BLaER1 (cell line): ENCODE data around the gene PCDHGA12.
"Not testable (repeated sequence)": the region's sequence is repeated elsewhere in the genome, so short reads cannot be mapped to it uniquely, and the experiment has no call there.

Experiments
- H3K27ac ChIP-seq: shearing (Covaris generic); formaldehyde crosslinking; 2 replicates; pipeline ENCODE4 v1.8.1; 2022
- H3K27me3 ChIP-seq: shearing (Covaris generic); formaldehyde crosslinking; 2 replicates; pipeline ENCODE4 v1.8.1; 2022
- H3K36me3 ChIP-seq: shearing (Covaris generic); formaldehyde crosslinking; 2 replicates; pipeline ENCODE4 v1.8.1; 2022
- H3K4me1 ChIP-seq: shearing (Covaris generic); formaldehyde crosslinking; 2 replicates; pipeline ENCODE4 v1.8.1; 2022
- H3K4me2 ChIP-seq: shearing (Covaris generic); formaldehyde crosslinking; 2 replicates; pipeline ENCODE4 v1.8.1; 2022
- H3K4me3 ChIP-seq: shearing (Covaris generic); formaldehyde crosslinking; 2 replicates; pipeline ENCODE4 v1.8.1; 2022
- H3K9ac ChIP-seq: shearing (Covaris generic); formaldehyde crosslinking; 2 replicates; pipeline ENCODE4 v1.8.1; 2022
- H3K9me3 ChIP-seq: shearing (Covaris generic); formaldehyde crosslinking; 2 replicates; pipeline ENCODE4 v1.8.1; 2022
- H4K20me1 ChIP-seq: shearing (Covaris generic); formaldehyde crosslinking; 2 replicates; pipeline ENCODE4 v1.8.1; 2022
- Cebpa-rat ChIP-seq: shearing (Covaris generic); IDR thresholded peaks from 2 replicates; pipeline ENCODE4 v1.8.1; 2022

Gene PCDHGA12

GRCh38 chr5:141409598-141410306 is 20.6 kb upstream of the PCDHGA12 start:
- no peak overlapping the region for H3K9ac ChIP-seq
- no peak overlapping the region for H3K4me2 ChIP-seq
- TF ChIP-seq Cebpa-rat = no peak
- H4K20me1 ChIP-seq = no peaks in the 10 kb centered on the region
- H3K36me3 ChIP-seq = no peaks in the 10 kb centered on the region
- H3K9me3 ChIP-seq = peaks cover 36% of the 10 kb centered on the region
- no peak overlapping the region for H3K27ac ChIP-seq
- H3K4me1 ChIP-seq = peaks cover 6% of the 10 kb centered on the region; the same call in 1 of the 2 replicates
- H3K4me3 ChIP-seq = no peak overlapping the region
- H3K27me3 ChIP-seq = peaks cover 18% of the 10 kb centered on the region

- H3K27me3 ChIP-seq = peaks cover 22% of the 10 kb centered on the region
- H3K4me1 ChIP-seq = peaks cover 19% of the 10 kb centered on the region
- no peaks in the 10 kb centered on the region for H3K36me3 ChIP-seq
- no peaks in the 10 kb centered on the region for H4K20me1 ChIP-seq
- H3K9ac ChIP-seq = no peak overlapping the region
- no peak for TF ChIP-seq Cebpa-rat
- H3K4me3 ChIP-seq = no peak overlapping the region
- no peak overlapping the region for H3K27ac ChIP-seq
- no peak overlapping the region for H3K4me2 ChIP-seq
- peaks cover 40% of the 10 kb centered on the region for H3K9me3 ChIP-seq
Measured at GRCh38 chr5:141411575-141411974, 18.7 kb upstream of the PCDHGA12 start.

- Histone ChIP-seq H3K27ac (no peak within 1 kb of the TSS), H3K36me3 (no peaks in the 10 kb centered on the region), H3K27me3 (peaks cover 22% of the 10 kb centered on the region), H3K9me3 (peaks cover 41% of the 10 kb centered on the region), H3K4me3 (peak within 1 kb of the TSS; percentile 66), H4K20me1 (no peaks in the 10 kb centered on the region), H3K4me2 (peak within 1 kb of the TSS; percentile 74), H3K4me1 (peaks cover 19% of the 10 kb centered on the region), H3K9ac (peak within 1 kb of the TSS; percentile 75)
- no peak for TF ChIP-seq Cebpa-rat
Measured at GRCh38 chr5:141412854-141413539, 17.3 kb upstream of the PCDHGA12 start, which contains the start of gene PCDHGA10. Gene PCDHGA10 (plus strand): TSS chr5:141412987. CDS start chr5:141413176, 189 bp downstream.

- H3K4me3 ChIP-seq = peak overlapping the region; percentile 66
- peaks cover 4% of the 10 kb centered on the region; the same call in 1 of the 2 replicates for H3K36me3 ChIP-seq
- peaks cover 19% of the 10 kb centered on the region for H3K4me1 ChIP-seq
- no peaks in the 10 kb centered on the region for H4K20me1 ChIP-seq
- H3K4me2 ChIP-seq = peak overlapping the region; percentile 74
- H3K27ac ChIP-seq = no peak overlapping the region
- peaks cover 22% of the 10 kb centered on the region for H3K27me3 ChIP-seq
- no peak for TF ChIP-seq Cebpa-rat
- peaks cover 41% of the 10 kb centered on the region for H3K9me3 ChIP-seq
- peak overlapping the region; percentile 75; the same call in 1 of the 2 replicates for H3K9ac ChIP-seq
Measured at GRCh38 chr5:141413540-141414069, 16.7 kb upstream of the PCDHGA12 start.

- Histone ChIP-seq H3K4me3 (peak overlapping the region; percentile 48), H3K27me3 (peaks cover 28% of the 10 kb centered on the region)
Measured at GRCh38 chr5:141414548-141415274, 15.6 kb upstream of the PCDHGA12 start.

GRCh38 chr5:141415275-141415618 is 15.1 kb upstream of the PCDHGA12 start:
- Histone ChIP-seq H3K4me1 (peaks cover 19% of the 10 kb centered on the region), H3K27me3 (peaks cover 28% of the 10 kb centered on the region), H3K36me3 (peaks cover 18% of the 10 kb centered on the region), H3K4me2 (peak overlapping the region; percentile 77), H3K9me3 (peaks cover 41% of the 10 kb centered on the region), H3K4me3 (peak overlapping the region; percentile 48)
- H3K27ac ChIP-seq, H3K9ac ChIP-seq, H4K20me1 ChIP-seq: not testable (repeated sequence)

More at GRCh38 chr5:141414548-141415274, 15.6 kb upstream of the PCDHGA12 start:
- not testable (repeated sequence) for H3K27ac ChIP-seq, H3K9ac ChIP-seq, H4K20me1 ChIP-seq
- Histone ChIP-seq H3K36me3 (peaks cover 15% of the 10 kb centered on the region), H3K4me2 (peak overlapping the region; percentile 77), H3K4me1 (peaks cover 19% of the 10 kb centered on the region), H3K9me3 (peaks cover 41% of the 10 kb centered on the region)

- H3K27ac ChIP-seq, H3K9ac ChIP-seq, H4K20me1 ChIP-seq: not testable (repeated sequence)
- Histone ChIP-seq H3K4me3 (peak within 1 kb of the TSS; percentile 53), H3K36me3 (peaks cover 23% of the 10 kb centered on the region), H3K4me2 (peak within 1 kb of the TSS; percentile 19; the same call in 1 of the 2 replicates), H3K27me3 (peaks cover 39% of the 10 kb centered on the region), H3K9me3 (peaks cover 64% of the 10 kb centered on the region), H3K4me1 (peaks cover 19% of the 10 kb centered on the region)
Measured at GRCh38 chr5:141417494-141418172, 12.7 kb upstream of the PCDHGA12 start, which contains the start of gene PCDHGB7. Gene PCDHGB7 (plus strand): TSS chr5:141417677. CDS start chr5:141417860, 183 bp downstream.

- no peaks in the 10 kb centered on the region for H4K20me1 ChIP-seq
- TF ChIP-seq Cebpa-rat = no peak
- peaks cover 73% of the 10 kb centered on the region for H3K9me3 ChIP-seq
- no peak overlapping the region for H3K27ac ChIP-seq
- H3K9ac ChIP-seq = no peak overlapping the region
- H3K4me1 ChIP-seq = peaks cover 14% of the 10 kb centered on the region
- H3K27me3 ChIP-seq = peaks cover 26% of the 10 kb centered on the region
- peak overlapping the region; percentile 22; the same call in 1 of the 2 replicates for H3K4me3 ChIP-seq
- H3K36me3 ChIP-seq = peaks cover 23% of the 10 kb centered on the region
- no peak overlapping the region for H3K4me2 ChIP-seq
Measured at GRCh38 chr5:141419074-141419880, 11.0 kb upstream of the PCDHGA12 start.
